Chondrocyte (in vitro differentiated cells): ENCODE measurements around the gene TCF7L1. TPM values are rescaled to one million over a fixed set of nuclear protein-coding genes. Genes with fewer than 3 reads are reported as not detected.

ENCODE experiments used
- DNase-seq: peaks from one replicate; pipeline ENCODE4 v3.0.0; 2021; ENCODE audit warnings: mixed read lengths, low spot score
- H3K27ac Mint-ChIP-seq: one replicate; pipeline ENCODE4 v1.8.0; 2021; ENCODE audit warnings: mild to moderate bottlenecking, moderate library complexity, mixed read lengths; ENCODE audit not compliant: unreplicated experiment
- H3K27me3 Mint-ChIP-seq: 2 replicates; pipeline ENCODE4 v1.8.0; 2021; ENCODE audit warnings: low read depth, mixed read lengths
- H3K36me3 Mint-ChIP-seq: 2 replicates; pipeline ENCODE4 v1.8.0; 2021; ENCODE audit warnings: low read depth, mixed read lengths
- H3K4me1 Mint-ChIP-seq: 2 replicates; pipeline ENCODE4 v1.8.0; 2021; ENCODE audit warnings: low read depth, mild to moderate bottlenecking, mixed read lengths
- H3K4me3 Mint-ChIP-seq: one replicate; pipeline ENCODE4 v1.8.0; 2021; ENCODE audit warnings: mild to moderate bottlenecking, moderate library complexity, mixed read lengths; ENCODE audit not compliant: unreplicated experiment
- H3K9me3 Mint-ChIP-seq: 2 replicates; pipeline ENCODE4 v1.8.0; 2021; ENCODE audit warnings: low read depth, mixed read lengths
- total RNA-seq: library from RNA; stranded (reverse); gene quantifications from 3 replicates; pipeline ENCODE4 v1.2.1, GENCODE V29; 2021
- TF ChIP-seq, protein P1 (sequence below): fragments of 200-600 bp; sonication (generic); IDR thresholded peaks from 2 replicates; pipeline ENCODE4 v1.5.0; 2021; ENCODE audit warnings: antibody characterized with exemption, mild to moderate bottlenecking, moderate library complexity

Gene TCF7L1
- total RNA-seq, 1 donor from 2014 or later = 35.0 TPM

DNA sequence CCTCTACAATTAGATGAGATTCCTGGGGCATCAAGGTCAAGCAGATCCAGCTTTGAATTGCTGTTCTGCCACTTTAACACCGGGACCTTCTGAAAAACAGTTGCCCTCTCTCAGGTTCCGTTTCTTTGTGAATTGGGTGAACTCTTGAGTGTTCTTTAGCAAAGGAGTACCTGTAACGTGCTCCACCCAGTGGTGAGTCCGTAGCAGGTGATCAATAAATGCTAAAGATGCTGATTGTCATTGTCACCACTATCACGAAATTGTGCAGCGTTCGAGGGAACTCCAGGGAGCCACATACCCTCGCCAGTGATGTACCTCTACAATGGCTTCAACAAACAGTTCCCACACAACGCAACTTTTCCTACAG lies 81.9 kb downstream of the TCF7L1 start:
- peaks cover 54% of the 10 kb centered on the region for H3K4me1 Mint-ChIP-seq
- no peaks in the 10 kb centered on the region for H3K36me3 Mint-ChIP-seq
- DNase-seq = no peak
- H3K27ac Mint-ChIP-seq = peak overlapping the region; percentile 99
- TF ChIP-seq, protein P1, sequence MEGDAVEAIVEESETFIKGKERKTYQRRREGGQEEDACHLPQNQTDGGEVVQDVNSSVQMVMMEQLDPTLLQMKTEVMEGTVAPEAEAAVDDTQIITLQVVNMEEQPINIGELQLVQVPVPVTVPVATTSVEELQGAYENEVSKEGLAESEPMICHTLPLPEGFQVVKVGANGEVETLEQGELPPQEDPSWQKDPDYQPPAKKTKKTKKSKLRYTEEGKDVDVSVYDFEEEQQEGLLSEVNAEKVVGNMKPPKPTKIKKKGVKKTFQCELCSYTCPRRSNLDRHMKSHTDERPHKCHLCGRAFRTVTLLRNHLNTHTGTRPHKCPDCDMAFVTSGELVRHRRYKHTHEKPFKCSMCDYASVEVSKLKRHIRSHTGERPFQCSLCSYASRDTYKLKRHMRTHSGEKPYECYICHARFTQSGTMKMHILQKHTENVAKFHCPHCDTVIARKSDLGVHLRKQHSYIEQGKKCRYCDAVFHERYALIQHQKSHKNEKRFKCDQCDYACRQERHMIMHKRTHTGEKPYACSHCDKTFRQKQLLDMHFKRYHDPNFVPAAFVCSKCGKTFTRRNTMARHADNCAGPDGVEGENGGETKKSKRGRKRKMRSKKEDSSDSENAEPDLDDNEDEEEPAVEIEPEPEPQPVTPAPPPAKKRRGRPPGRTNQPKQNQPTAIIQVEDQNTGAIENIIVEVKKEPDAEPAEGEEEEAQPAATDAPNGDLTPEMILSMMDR = peak; percentile 38
- no peaks in the 10 kb centered on the region for H3K27me3 Mint-ChIP-seq
- H3K4me3 Mint-ChIP-seq = no peak overlapping the region
- no peaks in the 10 kb centered on the region for H3K9me3 Mint-ChIP-seq

DNA sequence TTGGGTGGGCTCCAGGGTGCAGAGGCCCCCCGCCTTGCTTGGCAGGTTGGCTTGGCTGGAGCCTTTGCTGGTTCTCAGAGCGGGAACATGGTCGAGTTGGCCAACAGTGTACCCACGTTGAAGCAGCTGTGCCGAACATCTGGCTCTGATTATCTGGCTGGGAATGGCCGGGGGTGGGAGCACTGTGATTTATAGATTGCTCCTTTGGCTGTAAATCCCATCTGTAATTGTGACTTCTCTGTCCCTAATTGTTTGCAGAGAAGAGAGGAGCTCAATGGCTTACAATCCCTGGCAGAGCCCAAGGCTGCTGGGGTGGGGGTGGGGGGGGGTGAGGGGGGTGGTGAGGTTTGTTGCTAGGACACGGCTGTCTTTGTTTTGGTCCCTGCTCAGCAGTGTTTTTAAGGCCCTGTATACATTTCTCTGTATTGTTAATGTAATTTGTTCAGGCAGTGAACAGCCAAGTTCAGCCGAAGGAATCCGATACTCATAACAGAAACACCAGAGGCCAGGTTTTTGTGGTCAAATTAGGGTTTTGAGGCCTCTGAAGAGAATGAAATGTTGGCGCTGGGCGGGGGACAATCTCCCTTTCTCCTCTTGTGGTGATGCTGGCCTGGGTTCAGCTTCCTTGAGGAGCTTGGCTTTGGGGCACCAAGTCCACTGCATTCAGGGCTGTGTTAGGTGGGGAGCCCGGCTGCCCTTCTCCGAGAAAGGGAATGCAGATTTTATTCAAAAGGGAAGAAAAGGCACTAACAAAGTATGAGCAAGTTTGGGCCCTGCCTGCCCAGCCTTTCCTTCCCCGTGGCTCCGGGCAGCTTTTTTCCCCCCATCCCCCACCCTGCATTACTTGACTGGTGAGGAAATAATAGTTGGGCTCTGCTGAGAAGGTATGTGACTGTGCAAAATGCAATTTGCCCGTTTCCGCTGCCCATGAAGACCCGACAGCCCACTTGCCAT lies 82.5 kb downstream of the TCF7L1 start:
- TF ChIP-seq, protein P1 = no peak
- no peak for DNase-seq
- Mint-ChIP-seq H3K4me3 (peak overlapping the region; percentile 60), H3K27ac (peak overlapping the region; percentile 99), H3K4me1 (peaks cover 54% of the 10 kb centered on the region), H3K36me3 (no peaks in the 10 kb centered on the region), H3K9me3 (no peaks in the 10 kb centered on the region), H3K27me3 (no peaks in the 10 kb centered on the region)

DNA sequence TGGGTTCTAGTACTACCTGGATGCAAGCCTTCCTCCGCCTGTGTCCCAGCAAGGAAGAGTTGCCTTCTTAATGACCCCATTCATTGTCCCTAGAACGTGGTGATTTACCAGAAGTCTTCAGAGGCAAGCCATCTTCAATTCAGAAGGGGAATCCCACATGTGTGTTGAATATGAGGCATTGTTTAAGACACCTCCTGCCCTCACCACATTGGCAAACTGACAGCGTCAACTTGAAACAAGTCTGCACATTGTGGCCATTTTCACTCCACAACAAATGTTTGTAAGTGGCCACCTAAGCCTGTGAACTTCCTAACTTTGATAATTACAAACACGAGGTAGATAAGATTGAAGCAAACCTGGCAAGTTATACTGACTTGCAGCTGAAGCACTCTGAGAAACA lies 83.7 kb downstream of the TCF7L1 start:
- Mint-ChIP-seq H3K4me3 (no peak overlapping the region), H3K27ac (peak overlapping the region; percentile 99), H3K27me3 (no peaks in the 10 kb centered on the region), H3K4me1 (peaks cover 51% of the 10 kb centered on the region), H3K9me3 (no peaks in the 10 kb centered on the region), H3K36me3 (no peaks in the 10 kb centered on the region)
- DNase-seq = no peak
- TF ChIP-seq, protein P1 = no peak

DNA sequence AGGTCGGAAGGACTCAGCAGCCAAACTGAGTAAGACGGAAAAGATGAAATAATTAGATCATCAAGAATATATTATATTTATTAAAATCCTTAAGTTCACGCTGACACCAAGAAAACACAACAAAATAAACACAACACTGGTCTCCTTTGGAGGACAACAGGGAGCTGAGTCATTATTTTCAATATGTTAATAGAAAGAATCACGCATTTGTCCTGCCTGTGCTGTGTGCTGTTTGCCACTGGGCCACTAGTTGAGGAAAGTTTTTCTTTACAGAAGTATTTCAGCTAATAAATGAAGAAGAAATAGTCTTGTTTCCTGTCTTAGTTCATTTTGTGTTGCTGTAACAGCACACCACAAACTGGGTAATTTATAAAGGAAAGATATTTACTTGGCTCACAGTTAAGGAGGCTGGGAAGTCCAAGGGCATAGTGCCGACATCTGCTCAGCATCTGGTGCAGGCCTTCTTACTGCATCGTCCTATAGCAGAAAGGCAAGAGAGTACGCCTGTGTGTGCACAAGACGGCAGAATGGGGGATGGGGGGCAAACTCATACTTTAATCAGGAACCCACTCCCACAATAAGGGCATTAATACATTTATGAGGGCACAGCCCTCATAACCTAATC lies 88.0 kb downstream of the TCF7L1 start:
- H3K27me3 Mint-ChIP-seq = no peaks in the 10 kb centered on the region
- no peaks in the 10 kb centered on the region for H3K36me3 Mint-ChIP-seq
- H3K4me3 Mint-ChIP-seq = no peak overlapping the region
- no peaks in the 10 kb centered on the region for H3K9me3 Mint-ChIP-seq
- peaks cover 9% of the 10 kb centered on the region for H3K4me1 Mint-ChIP-seq
- TF ChIP-seq, protein P1 = no peak
- no peak overlapping the region for H3K27ac Mint-ChIP-seq
- no peak for DNase-seq

DNA sequence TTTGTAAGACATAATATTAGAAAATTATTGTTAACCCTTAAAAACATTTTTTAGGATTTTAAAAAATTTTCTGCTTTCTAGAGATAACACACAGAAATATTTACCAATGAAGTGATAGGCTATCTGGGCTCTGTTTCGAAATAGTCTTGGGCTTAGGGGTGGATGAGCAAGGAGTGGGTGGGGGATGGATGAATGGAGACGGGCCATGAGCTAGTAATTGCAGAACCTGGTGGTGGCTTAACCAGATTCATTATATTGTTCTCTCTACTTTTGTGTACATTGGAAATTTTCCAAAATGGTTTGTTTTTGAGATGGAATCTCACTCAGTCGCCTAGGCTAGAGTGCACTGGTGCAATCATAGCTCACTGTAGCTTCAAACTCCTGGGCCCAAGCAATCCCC lies 89.6 kb downstream of the TCF7L1 start:
- no peak for DNase-seq
- no peaks in the 10 kb centered on the region for H3K4me1 Mint-ChIP-seq

More for the DNA sequence above, 89.6 kb downstream of the TCF7L1 start:
- TF ChIP-seq, protein P1 = no peak
- H3K9me3 Mint-ChIP-seq = no peaks in the 10 kb centered on the region
- H3K27ac Mint-ChIP-seq = no peak overlapping the region
- no peak overlapping the region for H3K4me3 Mint-ChIP-seq
- H3K27me3 Mint-ChIP-seq = no peaks in the 10 kb centered on the region
- no peaks in the 10 kb centered on the region for H3K36me3 Mint-ChIP-seq
